22Rv1 (cell line): ENCODE results near the gene DNLZ.

Experiments used
- CTCF ChIP-seq: fragments of 450-650 bp; IDR thresholded peaks from 2 replicates; pipeline ENCODE4 v1.5.1; 2017; ENCODE audit warnings: mild to moderate bottlenecking
- ZFX ChIP-seq: fragments of 450-650 bp; IDR thresholded peaks from 2 replicates; pipeline ENCODE4 v1.6.1; 2017; ENCODE audit warnings: antibody characterized with exemption, borderline replicate concordance

- TF ChIP-seq CTCF (no peak), ZFX (no peak)
Observed at GRCh38 chr9:136397643-136398042, 34.1 kb upstream of the DNLZ start.
